ENCODE measurements around the gene KMO. TPM values are rescaled to one million over a fixed set of nuclear protein-coding genes. Genes with fewer than 3 reads are reported as not detected.

KMO gene
- total RNA-seq, 1 experiment from 2014 or later = not detected

DNA sequence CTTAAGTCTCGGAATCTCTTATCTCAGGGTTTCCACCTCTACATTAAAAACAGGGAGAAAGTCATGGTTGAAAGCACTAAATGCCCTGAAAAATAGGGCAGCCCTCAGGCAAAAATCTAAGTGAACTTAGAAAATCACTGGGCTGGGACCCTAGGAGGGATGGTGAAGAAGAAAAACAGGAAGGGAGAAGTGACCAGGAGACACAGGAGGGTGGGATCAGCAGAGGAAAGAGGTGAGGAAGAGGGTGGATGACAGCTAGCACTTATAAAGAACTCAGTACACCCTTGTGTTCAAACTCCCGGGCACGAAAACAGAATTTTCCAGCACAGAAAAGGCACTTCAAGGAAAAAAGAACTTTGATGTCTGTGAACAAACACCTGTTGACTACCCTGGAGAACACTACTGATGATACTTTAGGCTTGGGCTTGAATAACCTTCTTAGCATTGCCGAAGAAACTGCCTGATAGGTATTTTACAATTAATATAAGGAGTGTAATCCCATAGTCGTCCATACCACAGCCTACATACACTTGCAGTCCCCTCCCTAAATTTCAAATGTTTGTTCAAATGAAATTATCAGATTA, 106.0 kb downstream of the KMO start:
- H4K20me1 ChIP-seq (ENCODE audit: control insufficient read depth, insufficient read depth, insufficient read length) = no peaks in the 10 kb centered on the region
- peak overlapping the region; percentile 86 to 89 for H3K4me3 Mint-ChIP-seq
- H2BK20ac ChIP-seq (ENCODE audit: low read depth, low read length, poor library complexity, severe bottlenecking) = no peak overlapping the region

More for the DNA sequence above, 106.0 kb downstream of the KMO start:
- no peak overlapping the region for H3K23ac ChIP-seq (ENCODE audit: insufficient read length, low read depth, low read length)
- H4K5ac ChIP-seq (ENCODE audit: insufficient read length, low read depth, low read length) = no peak overlapping the region
- no peak overlapping the region for H3K18ac ChIP-seq (ENCODE audit: insufficient read length, low read depth, low read length)
- Mint-ChIP-seq H3K27me3 (ENCODE audit: low read depth) (peaks cover 16% of the 10 kb centered on the region), H3K4me1 (peaks cover 21 to 23% of the 10 kb centered on the region in 2 experiments), H3K27ac (no peak overlapping the region; a peak in 1 of 7 replicates), H3K36me3 (ENCODE audit: insufficient read depth in 1 of 3, low read depth in 3 of 3) (peaks cover 28 to 41% (median 37%) of the 10 kb centered on the region in 3 experiments), H3K9me3 (peaks cover 13 to 17% of the 10 kb centered on the region in 2 experiments)
- H3K79me1 ChIP-seq (ENCODE audit: insufficient read depth, low read depth, low read length, poor library complexity, severe bottlenecking) = no peaks in the 10 kb centered on the region
- peak overlapping the region; percentile 35 for H3K9ac ChIP-seq (ENCODE audit: extremely low read depth, insufficient read length, low read length)
- no peak overlapping the region for H3K27ac ChIP-seq (ENCODE audit: insufficient read length, low read depth, low read length)
- H2BK15ac ChIP-seq (ENCODE audit: low read depth, low read length) = no peak overlapping the region
- no peak overlapping the region for H3K4ac ChIP-seq (ENCODE audit: low read depth, low read length)
- H2BK12ac ChIP-seq (ENCODE audit: insufficient read length, low read depth, low read length) = no peak overlapping the region
- peaks cover 3% of the 10 kb centered on the region for H3K23me2 ChIP-seq (ENCODE audit: insufficient read length, low read depth, low read length, poor library complexity, severe bottlenecking)
- H3K9me3 ChIP-seq (ENCODE audit: control insufficient read depth, low read depth, low read length) = no peaks in the 10 kb centered on the region
- DNase-seq = no peak
- no peak overlapping the region for H2BK120ac ChIP-seq (ENCODE audit: low read depth, low read length, poor library complexity, severe bottlenecking)
- H2AK5ac ChIP-seq (ENCODE audit: insufficient read length, low read length) = no peak overlapping the region
- peaks cover 20% of the 10 kb centered on the region; the same call in 1 of the 2 replicates for H3K79me2 ChIP-seq (ENCODE audit: insufficient read depth, low read length)
- H2BK5ac ChIP-seq (ENCODE audit: insufficient read length, low read length) = no peak overlapping the region
- no peak overlapping the region for H4K91ac ChIP-seq (ENCODE audit: insufficient read length, low read depth, low read length)
- H3K27me3 ChIP-seq (ENCODE audit: insufficient read depth, low read length) = no peaks in the 10 kb centered on the region
- TF ChIP-seq, protein P1, sequence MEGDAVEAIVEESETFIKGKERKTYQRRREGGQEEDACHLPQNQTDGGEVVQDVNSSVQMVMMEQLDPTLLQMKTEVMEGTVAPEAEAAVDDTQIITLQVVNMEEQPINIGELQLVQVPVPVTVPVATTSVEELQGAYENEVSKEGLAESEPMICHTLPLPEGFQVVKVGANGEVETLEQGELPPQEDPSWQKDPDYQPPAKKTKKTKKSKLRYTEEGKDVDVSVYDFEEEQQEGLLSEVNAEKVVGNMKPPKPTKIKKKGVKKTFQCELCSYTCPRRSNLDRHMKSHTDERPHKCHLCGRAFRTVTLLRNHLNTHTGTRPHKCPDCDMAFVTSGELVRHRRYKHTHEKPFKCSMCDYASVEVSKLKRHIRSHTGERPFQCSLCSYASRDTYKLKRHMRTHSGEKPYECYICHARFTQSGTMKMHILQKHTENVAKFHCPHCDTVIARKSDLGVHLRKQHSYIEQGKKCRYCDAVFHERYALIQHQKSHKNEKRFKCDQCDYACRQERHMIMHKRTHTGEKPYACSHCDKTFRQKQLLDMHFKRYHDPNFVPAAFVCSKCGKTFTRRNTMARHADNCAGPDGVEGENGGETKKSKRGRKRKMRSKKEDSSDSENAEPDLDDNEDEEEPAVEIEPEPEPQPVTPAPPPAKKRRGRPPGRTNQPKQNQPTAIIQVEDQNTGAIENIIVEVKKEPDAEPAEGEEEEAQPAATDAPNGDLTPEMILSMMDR (conservative IDR thresholded peaks at IDR 0.05) = no peak
- no peak overlapping the region for H4K8ac ChIP-seq (replicated peaks; ENCODE audit: insufficient read length, low read depth, low read length)
- peak overlapping the region; percentile 87 for H3K4me2 ChIP-seq (ENCODE audit: insufficient read depth, insufficient read length, low read length)
- peaks cover 6% of the 10 kb centered on the region; the same call in 1 of the 2 replicates for H3K4me1 ChIP-seq (ENCODE audit: insufficient read depth, low read length)
- H2AFZ ChIP-seq (ENCODE audit: low read length) = no peak overlapping the region
- no CpG with 5 or more reads among the region's 5 CpGs for WGBS (ENCODE audit: extremely low coverage, insufficient read length, low lambda C conversion rate)
- H3K14ac ChIP-seq (ENCODE audit: insufficient read depth, low read length) = no peak overlapping the region
- no peak overlapping the region for H3K56ac ChIP-seq (ENCODE audit: insufficient read length, low read depth, low read length)
- H3T11ph ChIP-seq (ENCODE audit: low read length) = no peak overlapping the region
